Loucy (cell line): ENCODE results near the gene C1QTNF9.
"Not testable (repeated sequence)": the region's sequence is repeated elsewhere in the genome, so short reads cannot be mapped to it uniquely, and the experiment has no call there.

Source experiments
- EZH2phosphoT487 ChIP-seq: fragments of 200-600 bp; IDR thresholded peaks from 2 replicates; pipeline ENCODE4 v1.6.1; 2018; ENCODE audit warnings: antibody characterized with exemption, mild to moderate bottlenecking, moderate library complexity, borderline replicate concordance
- TF ChIP-seq, protein P1 (sequence below): fragments of 200-600 bp; sonication (generic); conservative IDR thresholded peaks from 2 replicates; pipeline ENCODE4 v1.5.1; 2014; ENCODE audit warnings: mild to moderate bottlenecking, antibody characterized with exemption, low read length

DNA sequence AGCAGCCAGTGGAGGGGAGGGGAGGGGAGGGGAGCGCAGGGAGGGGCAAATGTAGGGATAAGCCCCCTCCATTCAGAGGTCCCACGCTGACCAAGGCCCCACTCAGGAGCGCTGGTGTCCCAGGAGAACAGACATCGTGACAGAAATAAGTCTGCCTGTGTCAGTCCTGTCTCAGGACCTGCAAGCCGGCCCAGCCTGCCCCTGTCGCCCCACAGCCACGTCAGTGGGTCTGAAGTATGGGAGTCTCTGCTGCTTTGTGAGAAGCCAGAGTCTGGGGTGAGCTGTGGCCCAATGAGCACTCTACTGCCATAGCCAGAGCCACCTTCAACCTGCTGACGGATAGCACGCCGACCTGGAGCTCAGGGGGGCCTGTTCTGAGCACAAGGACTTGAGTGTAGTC, 8.5 kb downstream of the C1QTNF9 start:
- TF ChIP-seq, protein P1, sequence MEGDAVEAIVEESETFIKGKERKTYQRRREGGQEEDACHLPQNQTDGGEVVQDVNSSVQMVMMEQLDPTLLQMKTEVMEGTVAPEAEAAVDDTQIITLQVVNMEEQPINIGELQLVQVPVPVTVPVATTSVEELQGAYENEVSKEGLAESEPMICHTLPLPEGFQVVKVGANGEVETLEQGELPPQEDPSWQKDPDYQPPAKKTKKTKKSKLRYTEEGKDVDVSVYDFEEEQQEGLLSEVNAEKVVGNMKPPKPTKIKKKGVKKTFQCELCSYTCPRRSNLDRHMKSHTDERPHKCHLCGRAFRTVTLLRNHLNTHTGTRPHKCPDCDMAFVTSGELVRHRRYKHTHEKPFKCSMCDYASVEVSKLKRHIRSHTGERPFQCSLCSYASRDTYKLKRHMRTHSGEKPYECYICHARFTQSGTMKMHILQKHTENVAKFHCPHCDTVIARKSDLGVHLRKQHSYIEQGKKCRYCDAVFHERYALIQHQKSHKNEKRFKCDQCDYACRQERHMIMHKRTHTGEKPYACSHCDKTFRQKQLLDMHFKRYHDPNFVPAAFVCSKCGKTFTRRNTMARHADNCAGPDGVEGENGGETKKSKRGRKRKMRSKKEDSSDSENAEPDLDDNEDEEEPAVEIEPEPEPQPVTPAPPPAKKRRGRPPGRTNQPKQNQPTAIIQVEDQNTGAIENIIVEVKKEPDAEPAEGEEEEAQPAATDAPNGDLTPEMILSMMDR = not testable (repeated sequence)
- TF ChIP-seq EZH2phosphoT487 = not testable (repeated sequence)
